HG02981 (cell line): Measurements from ENCODE around the gene MYBPC1.
"Not testable (repeated sequence)": the region's sequence is repeated elsewhere in the genome, so short reads cannot be mapped to it uniquely, and the experiment has no call there.

Experiments
- ATAC-seq: cut with Tn5 transposase; IDR thresholded peaks from one replicate; pipeline ENCODE4 v1.9.1; 2021; ENCODE audit warnings: mild to moderate bottlenecking, moderate library complexity; ENCODE audit not compliant: unreplicated experiment

The MYBPC1 gene

GRCh38 chr12:101653503-101653902 is 58.7 kb downstream of the MYBPC1 start:
- ATAC-seq: no peak

- no peak for ATAC-seq
These were observed 59.7 kb downstream of the MYBPC1 start for GRCh38 chr12:101654442-101654841.

GRCh38 chr12:101655393-101655792 is 60.6 kb downstream of the MYBPC1 start:
- ATAC-seq: no peak

- not testable (repeated sequence) for ATAC-seq
These were observed 65.9 kb downstream of the MYBPC1 start for GRCh38 chr12:101660662-101661061.

GRCh38 chr12:101663298-101663697 is 68.5 kb downstream of the MYBPC1 start:
- ATAC-seq: no peak

- no peak for ATAC-seq
These were observed 70.2 kb downstream of the MYBPC1 start for GRCh38 chr12:101664992-101665391.

- ATAC-seq: no peak
These were observed 71.4 kb downstream of the MYBPC1 start for GRCh38 chr12:101666052-101666728.

- no peak for ATAC-seq
These were observed 72.8 kb downstream of the MYBPC1 start for GRCh38 chr12:101667591-101667990.

- no peak for ATAC-seq
These were observed 75.4 kb downstream of the MYBPC1 start for GRCh38 chr12:101670007-101670671.

- ATAC-seq: peak; percentile 82
These were observed 76.5 kb downstream of the MYBPC1 start for GRCh38 chr12:101671157-101671791.

- ATAC-seq: peak; percentile 7
These were observed 77.1 kb downstream of the MYBPC1 start for GRCh38 chr12:101671833-101672232.

GRCh38 chr12:101675555-101675954 is 80.8 kb downstream of the MYBPC1 start:
- no peak for ATAC-seq

- not testable (repeated sequence) for ATAC-seq
These were observed 81.7 kb downstream of the MYBPC1 start for GRCh38 chr12:101676497-101676896.

GRCh38 chr12:101678081-101678480 is 83.3 kb downstream of the MYBPC1 start:
- no peak for ATAC-seq

GRCh38 chr12:101680240-101680639 is 85.5 kb downstream of the MYBPC1 start:
- ATAC-seq: no peak

- no peak for ATAC-seq
These were observed 85.9 kb downstream of the MYBPC1 start for GRCh38 chr12:101680647-101681046.

GRCh38 chr12:101681627-101682026 is 86.9 kb downstream of the MYBPC1 start:
- ATAC-seq: not testable (repeated sequence)

- ATAC-seq: no peak
These were observed 90.3 kb downstream of the MYBPC1 start for GRCh38 chr12:101685092-101685491.

- ATAC-seq: no peak
These were observed 91.4 kb downstream of the MYBPC1 start for GRCh38 chr12:101686176-101686575.

- no peak for ATAC-seq
These were observed 95.8 kb downstream of the MYBPC1 start for GRCh38 chr12:101690544-101691098.

- no peak for ATAC-seq
These were observed 96.8 kb downstream of the MYBPC1 start for GRCh38 chr12:101691503-101692096.
